HG03469 (cell line): ENCODE measurements around the gene CD300C.
"Not testable (repeated sequence)": the region's sequence is repeated elsewhere in the genome, so short reads cannot be mapped to it uniquely, and the experiment has no call there.

Experiments
- ATAC-seq: cut with Tn5 transposase; IDR thresholded peaks from one replicate; pipeline ENCODE4 v1.9.1; 2021; ENCODE audit warnings: mild to moderate bottlenecking, moderate library complexity, moderate number of reproducible peaks; ENCODE audit not compliant: unreplicated experiment

Gene CD300C

GRCh38 chr17:74545843-74546230 lies at the start of gene CD300C:
Gene CD300C (minus strand): TSS chr17:74546115. CDS start chr17:74545782, 333 bp downstream.
- no peak for ATAC-seq

- no peak for ATAC-seq
Observed at GRCh38 chr17:74595037-74595750, 49.3 kb upstream of the CD300C start.

- ATAC-seq: no peak
Observed at GRCh38 chr17:74592087-74592990, 46.4 kb upstream of the CD300C start, which contains the start of gene CD300LD. Gene CD300LD (minus strand): TSS chr17:74592283. CDS start chr17:74592202, 81 bp downstream.

GRCh38 chr17:74591503-74591902 lies 45.6 kb upstream of the CD300C start:
- no peak for ATAC-seq

GRCh38 chr17:74585711-74586110 lies 39.8 kb upstream of the CD300C start:
- ATAC-seq: no peak

- no peak for ATAC-seq
Observed at GRCh38 chr17:74584292-74585060, 38.6 kb upstream of the CD300C start.

GRCh38 chr17:74582633-74583032 lies 36.7 kb upstream of the CD300C start:
- ATAC-seq: no peak

GRCh38 chr17:74579900-74580299 lies 34.0 kb upstream of the CD300C start:
- no peak for ATAC-seq

GRCh38 chr17:74578979-74579378 lies 33.1 kb upstream of the CD300C start:
- ATAC-seq: no peak

GRCh38 chr17:74574489-74575142 lies 28.7 kb upstream of the CD300C start:
- no peak for ATAC-seq

GRCh38 chr17:74573635-74574034 lies 27.7 kb upstream of the CD300C start:
- ATAC-seq: not testable (repeated sequence)

- ATAC-seq: no peak
Observed at GRCh38 chr17:74573169-74573568, 27.3 kb upstream of the CD300C start.

- no peak for ATAC-seq
Observed at GRCh38 chr17:74571621-74572270, 25.8 kb upstream of the CD300C start.

GRCh38 chr17:74569020-74570003 lies 23.4 kb upstream of the CD300C start:
- ATAC-seq: no peak

GRCh38 chr17:74568106-74568873 lies 22.4 kb upstream of the CD300C start:
- no peak for ATAC-seq

- no peak for ATAC-seq
Observed at GRCh38 chr17:74567397-74567796, 21.5 kb upstream of the CD300C start, which contains the start of gene CD300H. Gene CD300H (minus strand): TSS chr17:74567509.

- ATAC-seq: no peak
Observed at GRCh38 chr17:74566132-74566753, 20.3 kb upstream of the CD300C start.

- no peak for ATAC-seq
Observed at GRCh38 chr17:74565126-74565525, 19.2 kb upstream of the CD300C start.
